ENCODE data around the gene MRTFA.
"Not testable (repeated sequence)": the region's sequence is repeated elsewhere in the genome, so short reads cannot be mapped to it uniquely, and the experiment has no call there.

The MRTFA gene

DNA sequence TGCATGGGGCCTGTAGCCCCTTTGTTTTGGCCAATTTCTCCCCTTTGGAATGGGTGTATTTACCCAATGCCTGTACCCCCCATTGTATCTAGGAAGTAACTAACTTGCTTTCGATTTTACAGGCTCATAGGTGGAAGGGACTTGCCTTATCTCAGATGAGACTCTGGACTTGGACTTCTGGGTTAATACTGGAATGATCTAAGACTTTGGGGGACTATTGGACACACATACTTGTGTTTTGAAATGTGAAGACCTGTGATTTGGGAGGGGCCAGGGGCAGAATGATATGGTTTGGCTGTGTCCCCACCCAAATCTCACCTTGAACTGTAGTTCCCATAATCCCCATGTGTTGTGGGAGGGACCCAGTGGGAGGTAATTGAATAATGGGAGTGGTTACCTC lies 82.5 kb downstream of the MRTFA start:
- not testable (repeated sequence) for DNase-seq (ENCODE audit: low read depth)

GRCh38 chr22:40553014-40553554 lies 83.4 kb downstream of the MRTFA start:
- DNase-seq (ENCODE audit: low read depth): no peak

- no peak for DNase-seq (ENCODE audit: low read depth)
These were observed 84.4 kb downstream of the MRTFA start for GRCh38 chr22:40552070-40552469.

DNA sequence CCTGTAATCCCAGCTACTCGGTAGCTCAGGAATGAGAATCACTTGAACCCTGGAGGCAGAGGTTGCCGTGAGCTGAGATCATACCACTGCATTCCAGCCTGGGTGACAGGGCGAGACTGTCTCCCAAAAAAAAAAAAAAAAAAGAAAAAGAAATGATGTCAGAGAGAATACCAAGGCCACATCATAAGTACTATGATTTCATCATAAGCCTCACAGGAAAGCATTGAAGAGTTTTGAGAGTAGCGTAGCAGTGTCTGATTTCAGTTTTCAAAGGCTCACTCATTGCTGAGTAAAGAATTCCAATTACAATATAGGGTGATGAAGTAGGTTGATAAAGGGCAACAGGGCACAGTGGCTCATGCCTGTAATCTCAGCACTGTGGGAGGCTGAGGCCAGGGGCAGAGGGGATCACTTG lies 88.8 kb downstream of the MRTFA start:
- DNase-seq (ENCODE audit: low read depth): no peak

- no peak for DNase-seq (ENCODE audit: low read depth)
These were observed 91.8 kb downstream of the MRTFA start for GRCh38 chr22:40544758-40545157.

DNA sequence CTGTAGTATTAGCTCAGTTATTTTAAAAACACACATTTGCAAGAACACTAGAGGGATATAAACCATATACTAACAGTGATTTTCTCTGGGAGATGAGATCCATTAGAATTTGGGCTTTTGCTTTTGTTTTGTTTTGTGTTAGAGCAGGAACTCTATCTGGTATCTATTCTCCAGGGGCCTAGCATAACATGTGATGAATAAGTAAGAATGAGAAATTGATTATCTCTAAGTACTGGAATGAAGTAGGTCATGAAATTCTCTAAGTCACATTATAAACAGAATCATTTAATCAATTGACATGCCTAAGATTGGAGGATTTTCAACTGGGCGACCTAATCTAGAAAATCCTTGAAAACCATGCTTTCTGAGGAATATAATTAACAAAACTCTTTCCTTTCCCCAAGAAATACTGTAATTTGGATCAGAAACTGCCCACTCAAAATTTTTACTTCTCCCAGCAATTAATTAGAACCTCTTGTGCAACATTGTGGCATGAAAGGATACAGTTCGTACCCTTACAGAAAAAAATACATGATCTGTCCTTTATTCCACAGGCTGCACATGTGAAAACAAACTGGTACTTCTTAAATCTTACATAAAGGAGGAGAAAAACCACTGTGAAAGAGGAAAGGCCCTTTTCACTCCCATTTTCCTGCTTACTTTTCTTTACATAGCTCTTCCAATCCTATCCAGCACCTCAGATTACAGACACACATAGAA lies 93.5 kb downstream of the MRTFA start:
- no peak for DNase-seq (ENCODE audit: low read depth)

DNA sequence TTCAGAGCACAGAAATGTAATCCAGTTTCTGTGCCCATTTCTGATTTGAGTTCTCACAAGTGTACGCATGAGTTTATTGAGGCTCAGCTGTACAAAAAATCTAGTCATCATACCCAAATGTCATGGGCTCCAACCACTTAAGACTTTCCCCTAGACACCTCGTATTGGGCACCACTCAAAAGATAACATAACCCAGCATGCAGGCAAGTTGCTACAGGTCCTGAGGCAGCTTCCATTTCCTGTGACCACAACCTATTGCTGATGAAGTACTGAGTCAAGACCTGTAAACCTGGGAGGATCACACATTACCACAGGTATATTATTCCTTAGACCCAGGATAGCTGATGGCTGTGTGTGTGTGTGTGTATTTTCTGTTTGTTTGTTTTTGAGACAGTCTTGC lies 95.2 kb downstream of the MRTFA start:
- no peak for DNase-seq (ENCODE audit: low read depth)

DNA sequence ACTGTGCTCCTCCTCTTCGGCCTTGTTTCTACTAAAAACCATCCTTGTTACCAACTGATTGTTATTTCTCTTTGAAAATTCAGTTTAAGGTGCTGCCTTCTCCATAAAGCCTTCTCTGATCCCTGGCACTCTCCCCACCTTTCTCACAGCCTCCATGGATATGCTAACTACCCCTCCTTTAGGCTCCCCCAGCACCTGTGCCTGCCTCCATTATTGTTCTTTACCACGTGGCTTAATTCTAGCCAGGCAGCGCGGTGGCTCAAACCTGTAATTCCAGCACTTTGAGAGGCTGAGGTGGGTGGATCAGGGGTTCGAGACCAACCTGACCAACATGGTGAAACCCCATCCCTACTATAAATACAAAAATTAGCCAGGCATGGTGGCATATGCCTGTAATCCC lies 96.3 kb downstream of the MRTFA start:
- DNase-seq (ENCODE audit: low read depth): no peak

DNA sequence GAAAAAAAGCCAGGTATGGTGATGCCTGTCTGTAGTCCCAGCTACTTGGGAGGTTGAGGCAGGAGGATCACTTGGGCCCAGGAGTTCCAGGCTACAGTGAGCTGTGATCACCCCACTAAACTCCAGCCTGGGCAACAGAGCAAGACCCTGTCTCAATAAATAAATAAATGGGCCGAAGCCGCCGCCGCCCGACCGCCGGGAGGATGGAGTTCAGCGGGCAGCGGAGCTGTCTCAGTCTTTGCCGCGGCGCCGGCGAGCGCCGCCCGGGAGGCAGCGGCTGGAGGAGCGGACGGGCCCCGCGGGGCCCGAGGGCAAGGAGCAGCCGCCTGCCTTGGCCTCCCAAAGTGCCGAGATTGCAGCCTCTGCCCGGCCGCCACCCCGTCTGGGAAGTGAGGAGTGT lies 100.4 kb downstream of the MRTFA start:
- DNase-seq (ENCODE audit: low read depth): not testable (repeated sequence)

DNA sequence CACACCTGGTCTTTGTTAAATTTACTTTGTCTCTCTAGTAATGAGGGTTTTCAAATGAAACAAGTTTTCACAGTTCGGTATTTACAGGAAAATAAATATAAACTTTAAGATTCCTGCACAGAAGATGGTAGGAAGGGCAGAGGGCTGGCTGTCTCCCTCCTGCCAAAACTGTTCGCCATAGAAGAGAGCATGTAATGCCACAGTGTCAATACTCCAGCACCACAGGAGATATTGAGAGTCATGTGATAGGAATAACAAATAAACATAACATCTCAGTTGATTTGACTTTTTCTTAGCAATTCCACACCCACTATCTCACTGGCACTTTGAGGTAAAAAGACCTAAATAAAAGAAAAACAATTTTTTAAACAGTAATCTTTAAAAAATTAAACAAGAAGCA lies 100.9 kb downstream of the MRTFA start:
- no peak for DNase-seq (ENCODE audit: low read depth)

- DNase-seq (ENCODE audit: low read depth): no peak
These were observed 101.4 kb downstream of the MRTFA start for GRCh38 chr22:40535189-40535512.

GRCh38 chr22:40534379-40535188 lies 101.9 kb downstream of the MRTFA start:
- DNase-seq (ENCODE audit: low read depth): no peak

GRCh38 chr22:40533712-40534378 lies 102.7 kb downstream of the MRTFA start:
- DNase-seq (ENCODE audit: low read depth): peak; percentile 10

GRCh38 chr22:40531951-40532900 lies 104.3 kb downstream of the MRTFA start:
- DNase-seq (ENCODE audit: low read depth): no peak

- not testable (repeated sequence) for DNase-seq (ENCODE audit: low read depth)
These were observed 106.1 kb downstream of the MRTFA start for GRCh38 chr22:40530391-40530790.

GRCh38 chr22:40529821-40530220 lies 106.7 kb downstream of the MRTFA start:
- no peak for DNase-seq (ENCODE audit: low read depth)

- no peak for DNase-seq (ENCODE audit: low read depth)
These were observed 109.6 kb downstream of the MRTFA start for GRCh38 chr22:40526960-40527359.

DNA sequence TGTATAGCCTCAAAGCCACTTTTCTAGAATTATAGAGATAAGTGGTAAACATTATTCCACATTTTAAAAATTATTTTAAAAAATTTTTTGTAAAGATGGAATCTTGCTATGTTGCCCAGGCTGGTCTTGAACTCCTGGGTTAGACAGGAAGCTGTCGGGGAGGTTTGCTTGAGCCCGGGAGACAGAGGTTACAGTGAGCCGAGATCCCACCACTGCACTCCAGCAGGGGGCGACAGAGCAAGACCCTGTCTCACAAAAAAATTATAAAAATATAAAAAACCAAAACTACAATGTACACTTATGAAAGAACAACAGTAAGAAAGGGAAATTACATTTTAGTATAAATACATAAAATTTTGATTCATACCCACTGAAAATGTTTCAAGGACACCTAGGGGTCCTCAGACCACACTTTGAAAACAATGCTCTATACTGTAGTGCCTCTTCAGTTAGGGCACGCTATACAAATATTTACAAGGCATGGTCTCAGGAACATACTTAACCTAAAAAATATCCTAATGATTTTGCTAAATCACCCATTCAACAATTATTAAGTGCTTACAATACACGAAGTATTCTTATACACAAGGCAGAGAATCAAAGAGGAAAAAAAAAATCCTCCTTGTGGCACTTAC lies 111.2 kb downstream of the MRTFA start:
- DNase-seq (ENCODE audit: low read depth): peak; percentile 45

DNA sequence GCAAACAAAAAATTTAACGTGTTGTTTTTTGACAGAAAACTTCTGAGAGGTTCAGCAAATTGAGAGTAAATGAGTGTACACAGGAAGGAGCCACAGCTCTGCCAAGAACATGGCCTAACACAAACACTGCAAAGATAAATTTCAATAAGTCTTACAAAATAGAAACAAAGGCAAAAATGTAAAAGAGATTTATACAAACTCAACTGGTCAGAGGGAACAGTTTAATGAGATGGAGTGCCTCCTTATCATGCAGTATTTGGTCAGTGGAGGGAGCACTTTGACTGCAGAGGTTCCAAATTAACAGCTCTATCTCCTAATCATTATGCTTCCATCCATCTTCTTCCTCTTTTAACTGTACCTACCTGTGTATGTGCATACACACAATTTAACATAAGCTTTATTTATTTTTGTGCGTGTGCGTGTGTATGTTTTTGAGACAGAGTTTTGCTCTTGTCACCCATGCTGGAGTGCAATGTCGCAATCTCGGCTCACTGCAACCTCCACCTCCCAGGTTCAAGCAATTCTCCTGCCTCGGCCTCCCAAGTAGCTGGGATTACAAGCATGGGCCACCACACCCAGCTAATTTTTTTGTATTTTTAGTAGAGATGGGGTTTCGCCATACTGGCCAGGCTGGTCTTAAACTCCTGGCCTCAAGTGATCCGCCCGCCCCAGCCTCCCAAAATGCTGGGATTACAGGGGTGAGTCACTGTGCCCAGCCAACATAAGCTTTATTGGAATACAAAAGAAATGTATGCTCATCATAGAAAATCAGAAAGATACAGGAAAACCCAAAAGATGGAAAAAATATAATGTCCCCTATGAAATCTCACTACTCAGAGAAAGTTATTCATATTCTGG lies 111.9 kb downstream of the MRTFA start:
- no peak for DNase-seq (ENCODE audit: low read depth)

DNA sequence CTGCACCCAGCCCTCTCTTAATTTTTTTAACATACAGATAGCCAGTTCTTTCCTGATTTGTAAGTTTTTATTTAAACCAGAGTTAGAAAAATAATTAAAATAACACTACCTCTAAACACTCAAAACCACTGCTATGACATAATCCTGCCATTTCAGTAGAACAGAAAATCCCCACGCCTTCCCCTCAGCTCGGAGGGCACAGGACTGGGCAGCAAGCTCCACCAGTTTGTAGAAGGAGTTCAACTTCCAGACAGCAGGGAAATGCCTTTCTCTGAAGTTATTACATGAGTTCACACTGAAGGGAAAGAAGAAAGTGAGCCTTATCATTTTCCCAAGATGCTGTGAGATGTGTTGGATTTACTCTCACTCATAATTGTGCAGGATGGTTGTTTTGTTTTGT lies 114.4 kb downstream of the MRTFA start:
- DNase-seq (ENCODE audit: low read depth): no peak

All from activated T-helper 1 cell treated with Interleukin-2 at 50 U/mL for 16 hours (primary cell).